GM21529 (cell line): ENCODE results near the gene IL19.

Experiments
- ATAC-seq: cut with Tn5 transposase; IDR thresholded peaks from one replicate; pipeline ENCODE4 v1.9.1; 2021; ENCODE audit not compliant: unreplicated experiment

IL19 gene

DNA sequence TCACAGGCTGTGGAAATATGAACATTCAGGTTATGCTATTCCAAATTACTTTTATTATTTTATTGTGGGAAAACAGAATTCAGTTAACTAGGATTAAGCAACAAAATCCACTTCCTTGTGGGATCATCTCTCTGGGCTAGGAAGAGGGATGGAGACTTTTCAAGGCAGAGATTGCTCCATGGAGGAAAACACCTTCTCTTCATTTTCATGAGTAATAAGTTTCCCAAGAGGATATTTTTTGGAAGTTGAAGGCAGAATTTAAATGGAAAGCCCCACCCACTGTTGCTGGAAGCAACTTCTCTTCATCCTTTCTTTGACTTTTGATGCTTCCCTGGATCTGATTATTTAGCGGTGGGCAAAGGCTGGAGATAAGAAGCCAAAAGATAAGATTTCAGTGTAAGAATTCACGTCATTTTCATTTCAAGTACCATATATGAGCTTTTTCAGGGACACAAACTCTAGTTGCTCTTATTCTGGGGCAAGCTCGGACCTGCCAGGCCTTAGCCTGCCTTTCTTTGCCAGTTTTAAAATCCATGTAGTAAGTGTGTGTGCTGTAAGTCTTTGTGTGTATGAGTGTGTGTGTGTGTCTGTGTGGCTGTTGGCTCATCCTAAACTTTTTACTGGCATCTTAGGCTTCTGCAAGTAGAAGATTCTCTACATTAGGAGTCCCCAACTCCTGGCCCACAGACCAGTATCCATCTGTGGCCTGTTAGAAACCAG lies 114.9 kb downstream of the IL19 start:
- no peak for ATAC-seq

DNA sequence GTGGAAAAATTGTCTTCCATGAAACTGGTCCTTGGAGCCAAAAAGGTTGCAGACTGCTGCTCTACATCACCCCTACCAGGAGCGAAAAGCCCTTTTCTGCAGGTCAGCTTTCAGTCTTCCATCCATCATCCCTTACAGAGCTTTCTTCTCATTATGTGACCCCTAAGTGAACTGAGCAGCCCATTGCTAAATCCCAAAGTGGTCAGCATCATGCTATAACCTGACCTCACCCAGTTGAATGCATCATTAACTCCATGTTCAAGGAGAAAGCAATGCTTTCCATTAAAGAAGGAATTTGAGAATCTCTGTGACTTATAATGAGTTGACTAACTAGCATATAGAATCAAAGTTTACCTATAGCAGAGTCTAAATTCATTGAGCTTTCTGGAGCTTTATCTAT lies 116.3 kb downstream of the IL19 start:
- no peak for ATAC-seq

DNA sequence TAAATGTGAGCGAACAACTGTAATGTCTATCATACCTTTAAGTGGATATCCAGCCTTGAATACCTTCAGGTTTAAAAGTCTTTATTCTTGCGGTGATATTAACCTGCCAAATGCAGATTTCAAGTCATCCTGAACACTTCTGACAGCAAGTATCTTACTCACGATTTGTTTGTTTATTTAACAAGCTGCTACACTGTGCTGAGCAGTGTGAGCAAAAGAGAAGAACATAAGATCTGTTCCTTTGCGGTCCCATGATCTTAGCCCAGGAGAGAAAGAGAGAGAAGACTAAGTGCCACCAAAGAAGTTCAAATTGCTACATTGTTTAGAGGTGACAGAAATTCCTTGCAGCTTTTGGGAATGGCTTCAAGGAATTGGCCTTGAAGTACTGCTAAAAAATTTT lies 117.1 kb downstream of the IL19 start:
- no peak for ATAC-seq

DNA sequence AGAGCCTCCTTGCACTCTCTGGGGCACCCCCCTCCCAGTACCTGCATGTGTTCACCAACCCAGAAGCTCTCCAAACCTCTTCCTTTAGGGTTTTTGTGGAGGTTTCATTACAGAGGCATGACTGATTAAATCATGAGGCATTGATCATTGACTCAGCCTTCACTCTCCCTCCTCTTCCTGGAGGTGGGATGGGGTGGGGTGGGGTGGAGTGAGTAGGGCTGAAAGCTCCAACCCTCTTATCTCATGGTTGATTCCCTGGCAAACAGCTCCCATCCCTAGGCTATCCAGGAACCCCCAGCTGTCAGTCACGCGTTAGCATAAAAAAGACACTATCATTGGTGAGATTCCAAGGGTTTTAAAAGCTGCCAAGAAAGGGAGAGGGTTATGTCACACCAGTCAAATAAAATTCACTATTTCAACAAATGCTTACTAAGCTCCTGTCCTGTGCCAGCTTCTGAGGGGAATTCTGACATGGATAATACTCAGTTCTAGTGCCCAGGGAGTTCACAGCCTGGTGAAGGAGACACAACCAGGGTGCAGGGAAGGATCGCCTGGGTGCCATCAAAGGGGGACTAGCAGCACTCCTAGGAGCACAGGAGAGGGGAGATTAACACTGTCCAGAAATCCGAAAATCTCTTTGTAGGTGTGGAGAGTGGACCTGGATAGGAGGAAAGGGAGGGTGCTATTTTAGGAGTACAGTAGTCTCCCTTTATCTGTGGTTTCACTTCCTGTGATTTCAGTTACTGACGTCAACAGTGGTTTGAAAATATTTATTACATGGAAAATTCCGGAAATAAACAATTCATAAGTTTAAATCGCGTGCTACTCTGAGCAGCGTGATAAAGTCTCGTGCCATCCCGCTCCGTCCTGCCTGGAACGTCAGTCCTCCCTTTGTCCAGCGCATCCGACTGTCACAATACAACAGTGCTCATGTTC lies 119.8 kb downstream of the IL19 start:
- no peak for ATAC-seq

DNA sequence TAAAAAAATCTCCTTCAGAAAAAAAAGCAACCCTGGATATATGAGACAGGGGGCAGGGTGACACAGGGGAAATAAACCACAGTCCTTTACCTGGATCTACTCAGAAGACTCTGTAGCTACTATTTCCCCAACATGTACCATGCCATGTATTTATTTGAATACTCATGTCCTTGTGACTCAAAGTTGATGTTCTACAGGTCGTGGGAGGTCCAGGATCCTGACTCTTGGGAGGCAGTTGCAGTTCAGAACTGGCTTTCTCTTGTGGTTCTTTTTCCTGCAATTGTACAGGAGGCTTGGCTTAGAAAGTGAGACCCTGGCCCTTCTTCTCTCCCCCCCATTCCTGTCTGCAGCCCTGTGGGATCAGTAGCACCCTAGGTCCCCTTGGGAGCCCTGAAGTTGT lies 120.8 kb downstream of the IL19 start:
- ATAC-seq, result no peak
